IPS-18c (cell line): ENCODE data around the gene CCDC175.

Experiments used
- H3K4me3 ChIP-seq: 2 replicates; pipeline ENCODE4 v1.7.0; 2013; ENCODE audit warnings: low read depth, mild to moderate bottlenecking, low read length, moderate library complexity; ENCODE audit not compliant: insufficient read depth
- H3K9me3 ChIP-seq: one replicate; pipeline ENCODE4 v1.6.1; 2013; ENCODE audit warnings: mild to moderate bottlenecking, low read length, moderate library complexity; ENCODE audit not compliant: control insufficient read depth, insufficient read depth

Gene CCDC175

GRCh38 chr14:59503256-59503655, 73.4 kb downstream of the CCDC175 start:
- Histone ChIP-seq H3K9me3 (no peaks in the 10 kb centered on the region), H3K4me3 (no peak overlapping the region)

GRCh38 chr14:59500732-59501131, 75.9 kb downstream of the CCDC175 start:
- no peaks in the 10 kb centered on the region for H3K9me3 ChIP-seq
- H3K4me3 ChIP-seq, result no peak overlapping the region

GRCh38 chr14:59492384-59492783, 84.2 kb downstream of the CCDC175 start:
- Histone ChIP-seq H3K4me3 (no peak overlapping the region), H3K9me3 (no peaks in the 10 kb centered on the region)

GRCh38 chr14:59490756-59491155, 85.9 kb downstream of the CCDC175 start:
- H3K9me3 ChIP-seq, result no peaks in the 10 kb centered on the region
- no peak overlapping the region for H3K4me3 ChIP-seq

GRCh38 chr14:59484639-59485175, 91.9 kb downstream of the CCDC175 start:
- H3K4me3 ChIP-seq, result peak overlapping the region; percentile 72
- peaks cover 2% of the 10 kb centered on the region for H3K9me3 ChIP-seq

GRCh38 chr14:59483819-59484638, 92.6 kb downstream of the CCDC175 start, which contains the start of the genes JKAMP and L3HYPDH:
Gene JKAMP, plus strand, starts transcription at chr14:59484517. Its CDS starts 73 bp downstream, at chr14:59484590.
Gene L3HYPDH, minus strand, starts transcription at chr14:59484408. Its CDS starts 92 bp downstream, at chr14:59484316.
- H3K4me3 ChIP-seq, result peak within 1 kb of the TSS; percentile 72

GRCh38 chr14:59483363-59483762, 93.2 kb downstream of the CCDC175 start:
- peaks cover 2% of the 10 kb centered on the region for H3K9me3 ChIP-seq
- H3K4me3 ChIP-seq, result peak overlapping the region; percentile 72

More at GRCh38 chr14:59483819-59484638, 92.6 kb downstream of the CCDC175 start, which contains the start of the genes JKAMP and L3HYPDH:
- peaks cover 2% of the 10 kb centered on the region for H3K9me3 ChIP-seq

GRCh38 chr14:59482541-59483331, 93.9 kb downstream of the CCDC175 start:
- Histone ChIP-seq H3K4me3 (peak overlapping the region; percentile 72), H3K9me3 (peaks cover 2% of the 10 kb centered on the region)

- H3K9me3 ChIP-seq, result peaks cover 2% of the 10 kb centered on the region
- H3K4me3 ChIP-seq, result no peak overlapping the region
Observed at GRCh38 chr14:59481871-59482540, 94.6 kb downstream of the CCDC175 start.

- H3K4me3 ChIP-seq, result no peak overlapping the region
- H3K9me3 ChIP-seq, result peaks cover 2% of the 10 kb centered on the region
Observed at GRCh38 chr14:59481407-59481806, 95.2 kb downstream of the CCDC175 start.

GRCh38 chr14:59480166-59480565, 96.4 kb downstream of the CCDC175 start:
- no peak overlapping the region for H3K4me3 ChIP-seq

GRCh38 chr14:59478540-59478939, 98.1 kb downstream of the CCDC175 start:
- H3K9me3 ChIP-seq, result no peaks in the 10 kb centered on the region
- no peak overlapping the region for H3K4me3 ChIP-seq

More at GRCh38 chr14:59480166-59480565, 96.4 kb downstream of the CCDC175 start:
- peaks cover 2% of the 10 kb centered on the region for H3K9me3 ChIP-seq

- Histone ChIP-seq H3K9me3 (no peaks in the 10 kb centered on the region), H3K4me3 (no peak overlapping the region)
Observed at GRCh38 chr14:59475709-59476108, 100.9 kb downstream of the CCDC175 start.

GRCh38 chr14:59474172-59474571, 102.4 kb downstream of the CCDC175 start:
- H3K4me3 ChIP-seq, result no peak overlapping the region
- no peaks in the 10 kb centered on the region for H3K9me3 ChIP-seq

- peak within 1 kb of the TSS; percentile 71 for H3K4me3 ChIP-seq
- H3K9me3 ChIP-seq, result peaks cover 3% of the 10 kb centered on the region
Observed at GRCh38 chr14:59465316-59466135, 111.1 kb downstream of the CCDC175 start, which contains the start of gene GPR135. Gene GPR135, minus strand, starts transcription at chr14:59465380. Its CDS starts 154 bp downstream, at chr14:59465226.
